DND-41 (cell line): ENCODE measurements around the gene EDDM13.
"Not testable (repeated sequence)": the region's sequence is repeated elsewhere in the genome, so short reads cannot be mapped to it uniquely, and the experiment has no call there.

Experiments used
- EZH2 ChIP-seq: IDR thresholded peaks from 3 replicates; pipeline ENCODE4 v1.6.1; 2012; ENCODE audit warnings: borderline replicate concordance, low read depth, mild to moderate bottlenecking, moderate library complexity, low read length, inconsistent platforms; ENCODE audit not compliant: severe bottlenecking
- TF ChIP-seq, protein P1 (sequence below): IDR thresholded peaks from 2 replicates; pipeline ENCODE4 v1.5.1; 2012; ENCODE audit warnings: borderline replicate concordance, low read length, moderate library complexity, mild to moderate bottlenecking; ENCODE audit not compliant: poor library complexity, severe bottlenecking; ENCODE audit errors: extremely low read depth

DNA sequence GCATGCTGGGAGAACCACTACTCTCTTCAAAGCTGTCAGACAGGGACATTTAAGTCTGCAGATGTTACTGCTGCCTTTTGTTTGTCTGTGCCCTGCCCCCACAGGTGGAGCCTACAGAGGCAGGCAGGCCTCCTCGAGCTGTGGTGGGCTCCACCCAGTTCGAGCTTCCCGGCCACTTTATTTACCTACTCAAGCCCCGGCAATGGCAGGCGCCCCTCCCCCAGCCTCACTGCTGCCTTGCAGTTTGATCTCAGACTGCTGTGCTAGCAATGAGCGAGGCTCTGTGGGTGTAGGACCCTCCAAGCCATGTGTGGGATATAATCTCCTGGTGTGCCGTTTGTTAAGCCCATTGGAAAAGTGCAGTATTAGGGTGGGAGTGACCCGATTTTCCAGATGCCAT lies 64.5 kb downstream of the EDDM13 start:
- TF ChIP-seq, protein P1, sequence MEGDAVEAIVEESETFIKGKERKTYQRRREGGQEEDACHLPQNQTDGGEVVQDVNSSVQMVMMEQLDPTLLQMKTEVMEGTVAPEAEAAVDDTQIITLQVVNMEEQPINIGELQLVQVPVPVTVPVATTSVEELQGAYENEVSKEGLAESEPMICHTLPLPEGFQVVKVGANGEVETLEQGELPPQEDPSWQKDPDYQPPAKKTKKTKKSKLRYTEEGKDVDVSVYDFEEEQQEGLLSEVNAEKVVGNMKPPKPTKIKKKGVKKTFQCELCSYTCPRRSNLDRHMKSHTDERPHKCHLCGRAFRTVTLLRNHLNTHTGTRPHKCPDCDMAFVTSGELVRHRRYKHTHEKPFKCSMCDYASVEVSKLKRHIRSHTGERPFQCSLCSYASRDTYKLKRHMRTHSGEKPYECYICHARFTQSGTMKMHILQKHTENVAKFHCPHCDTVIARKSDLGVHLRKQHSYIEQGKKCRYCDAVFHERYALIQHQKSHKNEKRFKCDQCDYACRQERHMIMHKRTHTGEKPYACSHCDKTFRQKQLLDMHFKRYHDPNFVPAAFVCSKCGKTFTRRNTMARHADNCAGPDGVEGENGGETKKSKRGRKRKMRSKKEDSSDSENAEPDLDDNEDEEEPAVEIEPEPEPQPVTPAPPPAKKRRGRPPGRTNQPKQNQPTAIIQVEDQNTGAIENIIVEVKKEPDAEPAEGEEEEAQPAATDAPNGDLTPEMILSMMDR, result not testable (repeated sequence)
- not testable (repeated sequence) for TF ChIP-seq EZH2
